SH-SY5Y (cell line): Measurements from ENCODE around the gene ABCA13.

Source experiments
- GATA2 ChIP-seq: IDR thresholded peaks from 2 replicates; pipeline ENCODE4 v1.6.1; 2011; ENCODE audit warnings: mild to moderate bottlenecking, low read depth, low read length
- GATA3 ChIP-seq: IDR thresholded peaks from 2 replicates; pipeline ENCODE4 v1.6.1; 2011; ENCODE audit warnings: low read depth, mild to moderate bottlenecking, low read length, moderate library complexity

DNA sequence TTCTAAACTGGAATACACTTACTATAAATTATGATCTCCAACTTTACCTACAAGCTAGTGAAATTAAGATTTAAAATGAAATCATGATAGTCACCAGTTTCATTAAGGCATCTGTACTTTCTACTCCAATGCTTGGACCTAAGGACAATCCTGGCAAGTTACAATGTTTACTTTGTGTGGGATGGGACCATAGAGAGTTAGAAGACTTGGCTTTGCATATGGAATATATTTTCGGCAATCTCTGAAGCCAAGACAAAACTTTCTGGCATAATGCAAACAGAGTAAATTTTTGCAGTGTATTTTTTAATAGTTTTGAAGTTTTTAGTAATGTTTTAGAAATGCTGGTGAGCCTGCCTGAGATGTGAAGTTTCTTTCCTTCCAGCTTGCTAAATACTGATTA lies 248.9 kb downstream of the ABCA13 start:
- TF ChIP-seq GATA2, result no peak
- TF ChIP-seq GATA3, result no peak
